ENCODE measurements around the gene LRP6.

LRP6 gene

GRCh38 chr12:12072064-12072760, 194.6 kb downstream of the LRP6 start:
- no peak for DNase-seq (ENCODE audit: low spot score)

DNA sequence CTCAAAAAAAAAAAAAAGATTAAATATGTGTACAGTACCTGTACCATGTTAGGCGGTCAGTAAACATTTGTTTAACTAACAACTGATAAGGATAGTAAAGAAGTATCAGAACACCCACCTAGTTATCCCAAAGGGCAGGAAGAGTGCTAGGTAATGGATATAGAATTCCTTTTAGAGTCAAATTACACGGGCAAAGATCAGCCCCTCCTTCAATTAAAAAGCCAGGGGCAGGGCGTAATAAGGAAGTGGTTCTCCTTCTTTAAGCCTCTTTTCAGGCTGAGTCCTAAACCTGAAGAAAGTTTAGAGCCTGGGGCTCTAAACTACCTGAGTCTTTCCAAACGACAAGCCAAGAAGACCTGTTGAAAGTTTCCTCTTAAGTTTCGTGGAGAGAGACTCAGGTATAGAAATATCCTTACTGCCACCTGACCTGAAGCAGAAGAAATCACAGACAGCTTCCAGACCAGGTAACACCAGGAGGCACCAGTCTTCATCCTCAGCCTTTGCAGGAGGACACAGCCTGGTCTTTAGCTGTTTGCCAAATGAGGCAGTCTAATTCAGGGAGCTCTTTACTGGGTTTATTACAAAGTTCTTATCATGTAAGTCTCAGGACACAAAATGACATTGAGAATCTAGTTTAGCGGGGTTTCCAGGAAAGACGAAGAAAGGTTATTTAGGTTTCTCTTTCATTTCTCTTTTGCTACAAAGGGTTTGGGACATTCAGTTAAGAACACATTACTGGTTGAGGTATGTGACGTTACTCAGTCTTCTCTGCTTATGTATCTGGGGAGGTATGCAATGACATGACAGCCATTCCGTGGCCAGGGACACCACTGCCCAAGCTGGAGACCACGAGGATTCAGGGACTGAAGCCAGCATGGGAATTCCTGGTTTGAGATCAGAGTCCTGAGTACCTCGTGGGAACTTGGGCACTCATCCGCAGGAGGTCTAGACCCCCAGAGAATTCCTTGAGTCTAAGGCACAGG, 195.9 kb downstream of the LRP6 start, which contains the start of gene BCL2L14:
Gene BCL2L14, plus strand, starts transcription at position 266 of the 983 bp plus-strand sequence. CDS start 8,367 bp downstream, outside the sequence.
- no peak for DNase-seq (ENCODE audit: low spot score)

GRCh38 chr12:12069821-12070548, 196.9 kb downstream of the LRP6 start:
- DNase-seq (ENCODE audit: low spot score) = no peak

GRCh38 chr12:12068751-12069150, 198.1 kb downstream of the LRP6 start:
- DNase-seq (ENCODE audit: low spot score) = no peak

Measured in AG08396 (cell line).